ENCODE measurements around the gene SRXN1. TPM values are rescaled to one million over a fixed set of nuclear protein-coding genes. Genes with fewer than 3 reads are reported as not detected.

The SRXN1 gene
- total RNA-seq, 1 donor, result 65.1 TPM

GRCh38 chr20:664151-664550 is 11.2 kb upstream of the SRXN1 start:
- no peak overlapping the region for H3K27ac ChIP-seq (ENCODE audit: low read depth, low read length)
- TF ChIP-seq CTCF (IDR thresholded peaks at IDR 0.05; ENCODE audit: extremely low read depth, low read depth, low read length), result no peak
- H3K79me2 ChIP-seq (ENCODE audit: insufficient read depth, low read length), result no peaks in the 10 kb centered on the region
- DNase-seq (ENCODE audit: insufficient read length, low spot score, missing footprints), result peak; percentile 64
- H3K4me2 ChIP-seq (ENCODE audit: insufficient read depth, low read length), result no peak overlapping the region
- peaks cover 3% of the 10 kb centered on the region for H3K4me1 ChIP-seq (ENCODE audit: insufficient read depth, low read length)
- H3K9me3 ChIP-seq (ENCODE audit: low read depth, low read length), result no peaks in the 10 kb centered on the region
- H2AFZ ChIP-seq (ENCODE audit: low read length), result no peak overlapping the region
- H4K20me1 ChIP-seq (ENCODE audit: insufficient read depth, low read length), result peaks cover 3% of the 10 kb centered on the region
- H3K36me3 ChIP-seq (ENCODE audit: insufficient read depth, low read length), result no peaks in the 10 kb centered on the region
- peaks cover 55% of the 10 kb centered on the region for H3K27me3 ChIP-seq (ENCODE audit: insufficient read depth, low read length)
- H3K4me3 ChIP-seq (ENCODE audit: insufficient read depth, low read length), result no peak overlapping the region

GRCh38 chr20:663315-664090 is 10.5 kb upstream of the SRXN1 start:
- no peaks in the 10 kb centered on the region for H3K79me2 ChIP-seq (ENCODE audit: insufficient read depth, low read length)
- no peak for TF ChIP-seq CTCF (IDR thresholded peaks at IDR 0.05; ENCODE audit: extremely low read depth, low read depth, low read length)
- H3K36me3 ChIP-seq (ENCODE audit: insufficient read depth, low read length), result no peaks in the 10 kb centered on the region
- DNase-seq (ENCODE audit: insufficient read length, low spot score, missing footprints), result peak; percentile 87
- no peak overlapping the region for H3K27ac ChIP-seq (ENCODE audit: low read depth, low read length)
- H2AFZ ChIP-seq (ENCODE audit: low read length), result no peak overlapping the region
- no peak overlapping the region for H3K4me2 ChIP-seq (ENCODE audit: insufficient read depth, low read length)
- no peaks in the 10 kb centered on the region for H3K9me3 ChIP-seq (ENCODE audit: low read depth, low read length)
- H3K4me1 ChIP-seq (ENCODE audit: insufficient read depth, low read length), result peaks cover 9% of the 10 kb centered on the region
- peaks cover 3% of the 10 kb centered on the region for H4K20me1 ChIP-seq (ENCODE audit: insufficient read depth, low read length)
- peaks cover 53% of the 10 kb centered on the region for H3K27me3 ChIP-seq (ENCODE audit: insufficient read depth, low read length)
- no peak overlapping the region for H3K4me3 ChIP-seq (ENCODE audit: insufficient read depth, low read length)

GRCh38 chr20:662277-663192 is 9.5 kb upstream of the SRXN1 start:
- peaks cover 3% of the 10 kb centered on the region for H4K20me1 ChIP-seq (ENCODE audit: insufficient read depth, low read length)
- DNase-seq (ENCODE audit: insufficient read length, low spot score, missing footprints), result peak; percentile 88
- TF ChIP-seq CTCF (IDR thresholded peaks at IDR 0.05; ENCODE audit: extremely low read depth, low read depth, low read length), result no peak
- no peak overlapping the region for H3K4me2 ChIP-seq (ENCODE audit: insufficient read depth, low read length)
- no peak overlapping the region for H3K27ac ChIP-seq (ENCODE audit: low read depth, low read length)
- no peaks in the 10 kb centered on the region for H3K9me3 ChIP-seq (ENCODE audit: low read depth, low read length)
- no peak overlapping the region for H3K4me3 ChIP-seq (ENCODE audit: insufficient read depth, low read length)
- no peak overlapping the region for H2AFZ ChIP-seq (ENCODE audit: low read length)
- H3K27me3 ChIP-seq (ENCODE audit: insufficient read depth, low read length), result peaks cover 49% of the 10 kb centered on the region
- H3K4me1 ChIP-seq (ENCODE audit: insufficient read depth, low read length), result peaks cover 11% of the 10 kb centered on the region
- no peaks in the 10 kb centered on the region for H3K79me2 ChIP-seq (ENCODE audit: insufficient read depth, low read length)
- no peaks in the 10 kb centered on the region for H3K36me3 ChIP-seq (ENCODE audit: insufficient read depth, low read length)

Measured in osteoblast (primary cell).